Erythroblast (primary cell): ENCODE results near the gene ADCY4.

Source experiments
- GATA1 ChIP-seq: IDR thresholded peaks from 2 replicates; pipeline ENCODE4 v1.6.1; 2011; ENCODE audit warnings: low read depth, mild to moderate bottlenecking, control low read depth, low read length, moderate library complexity
- POLR2A ChIP-seq: IDR thresholded peaks from 2 replicates; pipeline ENCODE4 v1.6.1; 2011; ENCODE audit warnings: mild to moderate bottlenecking, low read length

GRCh38 chr14:24281636-24282035 lies 53.2 kb downstream of the ADCY4 start:
- no peak for TF ChIP-seq POLR2A
- TF ChIP-seq GATA1 = no peak
